CD14-positive monocyte (primary cell): Measurements from ENCODE around the gene PXN. TPM values are rescaled to one million over a fixed set of nuclear protein-coding genes. Genes with fewer than 3 reads are reported as not detected.
A peak's percentile ranks its signal among the peaks of the same experiment; 100 is the strongest.

Experiments
- DNase-seq, 3 donors: peaks; one replicate each; pipeline ENCODE4 v3.0.0-alpha.2; 2011 to 2022
- H2AFZ ChIP-seq: 2 replicates; pipeline ENCODE4 v1.6.0; 2012; ENCODE audit warnings: mild to moderate bottlenecking, low read depth, low read length, inconsistent platforms; ENCODE audit not compliant: insufficient read depth, poor library complexity, severe bottlenecking
- H3K27ac ChIP-seq, 2 donors: 1 replicate in 1 of 2; 2 replicates in 1 of 2; pipeline ENCODE4 v1.5.1; 2012 to 2013; ENCODE audit warnings: low read length in 2 of 2, control low read depth in 1 of 2, inconsistent platforms in 1 of 2, low read depth in 1 of 2, mild to moderate bottlenecking in 1 of 2
- H3K27me3 ChIP-seq, 2 donors: one replicate each; pipeline versions ENCODE4 v1.6.0 to v1.6.1; 2011 to 2013; ENCODE audit warnings: low read length in 2 of 2; ENCODE audit not compliant: control insufficient read depth in 2 of 2, insufficient read depth in 2 of 2
- H3K36me3 ChIP-seq, 2 donors: replicated peaks in 1 of 2; 1 replicate in 1 of 2; 2 replicates in 1 of 2; pipeline versions ENCODE4 v1.5.1 to v1.6.1; 2012 to 2013; ENCODE audit warnings: low read length in 2 of 2, control low read depth in 1 of 2, inconsistent platforms in 1 of 2, mild to moderate bottlenecking in 1 of 2; ENCODE audit not compliant: insufficient read depth in 2 of 2, control insufficient read depth in 1 of 2
- H3K4me1 ChIP-seq, 2 donors: 1 replicate in 1 of 2; 2 replicates in 1 of 2; pipeline versions ENCODE4 v1.5.1 to v1.6.1; 2012 to 2013; ENCODE audit warnings: low read length in 2 of 2, control low read depth in 1 of 2, inconsistent platforms in 1 of 2, mild to moderate bottlenecking in 1 of 2, moderate library complexity in 1 of 2; ENCODE audit not compliant: insufficient read depth in 2 of 2, control insufficient read depth in 1 of 2
- H3K4me2 ChIP-seq: replicated peaks from 2 replicates; pipeline ENCODE3; 2012; ENCODE audit warnings: low read length, moderate library complexity, mild to moderate bottlenecking; ENCODE audit not compliant: poor library complexity, severe bottlenecking; ENCODE audit errors: extremely low read depth
- H3K4me3 ChIP-seq, 3 experiments: fragments of 200-600 bp in 1 of 3; sonication (generic) in 1 of 3; replicated peaks in 1 of 3; 1 replicate in 2 of 3; 2 replicates in 1 of 3; pipeline ENCODE4 v1.5.1; 2011 to 2013; ENCODE audit warnings: low read length in 3 of 3, mild to moderate bottlenecking in 3 of 3, control low read depth in 2 of 3, low read depth in 2 of 3, inconsistent platforms in 1 of 3, moderate library complexity in 1 of 3
- H3K79me2 ChIP-seq: 2 replicates; pipeline ENCODE4 v1.6.0; 2012; ENCODE audit warnings: mild to moderate bottlenecking, control low read depth, inconsistent platforms, low read length, moderate library complexity; ENCODE audit not compliant: insufficient read depth
- H3K9ac ChIP-seq: 2 replicates; pipeline ENCODE4 v1.6.0; 2017; ENCODE audit warnings: low read length, mild to moderate bottlenecking; ENCODE audit not compliant: insufficient read depth, poor library complexity, severe bottlenecking
- H3K9me3 ChIP-seq, 2 donors: replicated peaks in 1 of 2; 1 replicate in 1 of 2; 2 replicates in 1 of 2; pipeline versions ENCODE4 v1.5.1 to v1.6.1; 2012 to 2013; ENCODE audit warnings: low read length in 2 of 2, control low read depth in 1 of 2; ENCODE audit not compliant: control insufficient read depth in 1 of 2, insufficient read depth in 1 of 2
- H4K20me1 ChIP-seq: 2 replicates; pipeline ENCODE4 v1.6.0; 2012; ENCODE audit warnings: mild to moderate bottlenecking, low read length, control low read depth, moderate library complexity; ENCODE audit not compliant: insufficient read depth
- H3K27ac Mint-ChIP-seq, 7 donors: one replicate each; pipeline ENCODE4 v1.8.0; 2020; ENCODE audit warnings: mild to moderate bottlenecking in 7 of 7, mixed read lengths in 7 of 7, moderate library complexity in 6 of 7, inconsistent platforms in 2 of 7
- H3K27me3 Mint-ChIP-seq, 3 donors: one replicate each; pipeline ENCODE4 v1.8.0; 2021 to 2022; ENCODE audit warnings: low read depth in 3 of 3, mild to moderate bottlenecking in 3 of 3, mixed read lengths in 3 of 3, moderate library complexity in 3 of 3, inconsistent platforms in 1 of 3
- H3K36me3 Mint-ChIP-seq, 2 donors: one replicate each; pipeline ENCODE4 v1.8.0; 2020; ENCODE audit warnings: mixed read lengths in 2 of 2, inconsistent platforms in 1 of 2, mild to moderate bottlenecking in 1 of 2
- H3K4me1 Mint-ChIP-seq: one replicate; pipeline ENCODE4 v1.8.0; 2020; ENCODE audit warnings: mild to moderate bottlenecking, mixed read lengths
- H3K4me3 Mint-ChIP-seq, 2 donors: one replicate each; pipeline ENCODE4 v1.8.0; 2020; ENCODE audit warnings: mild to moderate bottlenecking in 2 of 2, mixed read lengths in 2 of 2, moderate library complexity in 1 of 2
- H3K9me3 Mint-ChIP-seq, 7 donors: one replicate each; pipeline ENCODE4 v1.8.0; 2020 to 2022; ENCODE audit warnings: mixed read lengths in 7 of 7, mild to moderate bottlenecking in 6 of 7, moderate library complexity in 6 of 7, inconsistent platforms in 2 of 7
- CTCF ChIP-seq: fragments of 200-600 bp; IDR thresholded peaks from one replicate; pipeline ENCODE4 v1.8.0; 2022; ENCODE audit warnings: antibody characterized with exemption, mild to moderate bottlenecking
- WGBS: methylation state at CpG from one replicate; pipeline ENCODE4 v1.1.5; 2013; ENCODE audit warnings: missing lambda C conversion rate; ENCODE audit not compliant: insufficient coverage; 5-methylcytosine and 5-hydroxymethylcytosine counted together
- intact Hi-C, 2 donors: fragments of 100-400 bp; cut with micrococcal nuclease; formaldehyde crosslinking; loops; one replicate each; pipeline versions ENCODE4 v1.15.0 to v1.15.1; 2023
- polyA plus RNA-seq, 3 donors: library from polyadenylated mRNA; depleted of rRNA in 1 of 3; unstranded in 2 of 3; stranded (reverse) in 1 of 3; fragments of 300-500 nt in 2 of 3; fragments of >200 nt in 1 of 3; fragmentation: Illumina TruSeq in 2 of 3; gene quantifications; 1 replicate in 2 of 3; 2 replicates in 1 of 3; pipeline ENCODE4 v1.2.3, GENCODE V29; 2012 to 2021

PXN gene
- polyA plus RNA-seq, 3 donors: 62.5 to 106 (median 98.4) TPM

DNA sequence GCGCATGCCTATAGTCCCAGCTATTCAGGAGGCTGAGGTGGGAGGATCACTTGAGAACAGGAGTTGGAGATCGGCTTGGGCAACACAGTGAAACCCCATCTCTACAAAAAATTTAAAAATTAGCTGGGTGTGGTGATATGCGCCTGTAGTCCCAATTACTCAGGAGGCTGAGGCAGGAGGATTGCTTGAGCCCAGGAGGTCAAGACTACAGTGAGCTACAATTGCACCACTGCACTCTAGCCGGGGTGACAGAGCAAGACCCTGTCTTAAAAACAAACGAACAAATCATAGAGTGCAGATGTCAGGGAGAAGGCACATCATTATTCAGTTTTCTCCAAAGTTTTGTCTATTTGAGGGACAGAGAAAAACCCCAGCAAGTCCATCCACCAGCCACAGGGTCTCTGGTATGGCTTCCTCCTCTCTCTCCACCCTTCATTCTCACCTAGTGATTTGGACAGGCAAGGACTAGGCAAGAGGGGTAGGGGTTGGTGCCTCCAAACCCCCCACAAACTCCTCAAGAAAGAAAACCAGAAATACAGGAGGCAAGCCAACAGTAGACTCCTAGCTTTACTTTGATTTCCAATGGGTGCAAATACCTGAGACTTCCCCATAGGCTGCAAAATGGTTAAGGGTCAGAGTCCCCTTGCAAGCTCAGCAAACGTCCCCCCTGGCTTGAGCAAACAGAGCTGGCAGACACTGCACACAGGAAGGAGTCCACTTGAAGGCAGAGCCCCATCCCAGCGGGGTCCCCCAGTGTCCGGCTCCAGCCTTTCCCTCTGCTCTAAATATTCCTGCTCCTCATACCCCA lies 38.1 kb downstream of the PXN start:
- no peak for DNase-seq
- H3K27ac ChIP-seq: peak overlapping the region in 1 of 2 donors; percentile 94

More for the DNA sequence above, 38.1 kb downstream of the PXN start:
- Histone ChIP-seq H3K9me3 (no peaks in the 10 kb centered on the region), H4K20me1 (peaks cover 100% of the 10 kb centered on the region), H3K36me3 (peaks cover 36 to 39% of the 10 kb centered on the region in 2 donors), H3K4me3 (no peak overlapping the region), H3K4me2 (peak overlapping the region; percentile 81), H3K4me1 (peaks cover 80 to 83% of the 10 kb centered on the region in 2 donors), H2AFZ (no peak overlapping the region), H3K79me2 (peaks cover 87% of the 10 kb centered on the region), H3K9ac (no peak overlapping the region), H3K27me3 (no peaks in the 10 kb centered on the region)
- peaks cover 81% of the 10 kb centered on the region for H3K4me1 Mint-ChIP-seq
- WGBS: 94% methylated on average over 5 of the region's 8 CpGs
- H3K36me3 Mint-ChIP-seq: peaks cover 38 to 61% of the 10 kb centered on the region in 2 donors
- H3K27ac Mint-ChIP-seq: peak overlapping the region; percentile 47 to 98 (median 80)
- intact Hi-C loops: loop anchor here (2.0 kb wide), 1 partner anchor 37 kb away; the partner anchor contains the start of gene PXN (in 2 of the 2)
- H3K9me3 Mint-ChIP-seq: peaks cover 0 to 1% (median 0%) of the 10 kb centered on the region in 7 donors
- H3K27me3 Mint-ChIP-seq: peaks cover 0 to 3% (median 2%) of the 10 kb centered on the region in 3 donors
- TF ChIP-seq CTCF: no peak
- H3K4me3 Mint-ChIP-seq: peak overlapping the region in 1 of 2 donors; percentile 89
